Measurements from ENCODE around the gene RAI1.

Gene RAI1

DNA sequence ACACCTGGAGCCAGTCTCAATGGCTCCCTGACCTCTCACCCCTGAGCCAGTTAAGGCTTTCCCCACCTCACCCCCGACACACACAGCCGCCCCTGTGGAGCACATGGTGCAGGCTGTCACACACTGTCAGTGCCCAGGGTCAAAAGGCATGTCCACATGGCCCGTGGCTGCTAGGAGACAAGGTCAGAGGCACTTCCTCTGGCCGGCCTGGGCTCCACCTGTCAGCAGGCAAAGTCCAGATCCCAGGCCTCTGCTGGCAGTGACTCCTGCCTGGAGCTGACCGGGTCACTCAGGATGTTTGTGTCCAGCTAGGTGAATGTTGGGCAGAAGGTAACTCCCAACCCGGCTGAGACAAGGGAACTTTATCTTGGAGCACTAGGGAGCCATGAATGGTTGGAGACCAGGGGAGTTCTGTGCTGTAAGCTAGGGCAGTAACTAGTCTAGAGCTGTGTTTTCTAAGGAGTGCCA lies 149.5 kb downstream of the RAI1 start:
- DNase-seq (ENCODE audit: low spot score), result no peak

GRCh38 chr17:17831208-17832031 lies 150.2 kb downstream of the RAI1 start:
- no peak for DNase-seq (ENCODE audit: low spot score)

- DNase-seq (ENCODE audit: low spot score), result no peak
Measured at GRCh38 chr17:17832032-17832363, 150.7 kb downstream of the RAI1 start.

GRCh38 chr17:17833658-17834357 lies 152.6 kb downstream of the RAI1 start:
- no peak for DNase-seq (ENCODE audit: low spot score)

DNA sequence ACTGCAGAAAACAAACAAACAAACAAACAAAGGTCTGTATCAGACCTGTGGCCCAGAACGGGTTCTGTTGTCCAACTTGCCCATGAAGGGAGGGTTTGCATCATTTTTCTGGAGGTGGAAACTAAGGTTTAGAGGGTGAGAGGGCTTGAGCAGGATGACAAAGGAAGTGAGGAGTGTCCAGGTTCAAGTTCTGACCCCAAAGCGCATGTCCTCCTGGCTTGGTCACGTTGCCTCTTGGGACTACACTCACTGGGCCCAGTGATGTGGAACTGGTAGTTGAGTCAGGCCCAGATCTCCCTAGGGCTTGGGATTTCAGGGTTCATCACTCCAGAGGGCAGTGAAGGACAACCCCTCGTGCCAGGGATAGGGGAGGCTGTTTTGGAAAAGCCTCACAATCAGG lies 153.7 kb downstream of the RAI1 start:
- DNase-seq (ENCODE audit: low spot score), result no peak

GRCh38 chr17:17835415-17836249 lies 154.4 kb downstream of the RAI1 start:
- DNase-seq (ENCODE audit: low spot score), result no peak

DNA sequence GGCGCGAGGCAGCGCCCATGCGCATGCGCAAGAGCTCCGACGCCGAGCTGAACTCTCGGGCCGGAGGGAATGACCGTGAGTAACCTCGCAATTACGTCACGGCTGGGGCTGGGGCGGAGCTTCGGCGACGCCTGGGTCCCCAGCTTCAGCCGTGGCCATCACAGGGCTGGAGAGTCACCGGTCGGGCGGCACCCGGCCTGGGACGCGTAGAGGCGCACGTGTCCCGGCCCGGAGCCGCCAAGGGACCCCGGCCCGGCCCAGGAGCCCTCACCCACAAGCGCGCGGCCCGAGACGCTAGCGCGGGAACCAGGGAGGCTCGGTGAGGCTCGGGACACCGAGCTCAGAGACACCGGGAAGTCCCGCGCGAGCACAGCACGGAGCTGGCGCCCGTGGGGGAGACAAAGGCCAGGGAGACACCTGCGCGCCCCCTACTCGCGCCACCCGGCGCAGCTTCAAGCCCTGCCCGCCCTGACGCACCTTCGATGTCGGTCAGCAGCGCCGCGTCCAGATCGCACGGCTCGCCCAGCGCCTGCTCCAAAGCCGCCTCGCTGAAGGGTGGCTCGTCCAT lies 155.1 kb downstream of the RAI1 start:
- DNase-seq (ENCODE audit: low spot score), result peak; percentile 97

DNA sequence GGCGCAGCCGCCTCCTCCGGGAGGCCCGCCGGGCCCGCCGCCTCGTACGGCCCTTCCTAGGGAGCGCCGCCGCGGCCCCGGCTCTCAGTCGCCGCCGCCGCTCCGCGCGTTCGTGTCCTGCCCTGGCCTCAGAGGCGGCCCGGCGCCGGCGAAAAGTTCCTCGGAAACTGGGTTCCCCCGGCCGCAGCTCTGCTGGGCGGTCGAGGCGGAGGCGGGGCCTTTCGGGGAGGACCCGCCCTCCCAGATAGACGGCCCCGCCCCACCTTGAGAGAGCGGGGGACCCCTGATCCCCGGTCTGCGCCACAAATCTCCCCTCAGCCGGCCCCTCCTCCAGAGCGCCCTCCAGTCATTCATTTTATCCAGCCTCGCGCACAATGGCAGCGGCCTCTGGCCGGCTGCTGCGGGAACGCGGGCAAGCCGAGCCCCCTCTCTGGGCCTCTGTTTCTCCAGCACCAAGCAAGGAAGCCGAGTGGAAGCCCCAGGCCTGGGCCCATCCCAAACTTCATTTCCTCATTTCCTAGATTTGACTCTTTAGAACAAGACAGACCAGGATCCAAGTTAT lies 155.6 kb downstream of the RAI1 start, which contains the start of gene SREBF1:
Gene SREBF1, minus strand, starts transcription at position 169 of the 562 bp plus-strand sequence. CDS start 169 bp downstream, outside the sequence.
- DNase-seq (ENCODE audit: low spot score), result peak; percentile 54

- no peak for DNase-seq (ENCODE audit: low spot score)
Measured at GRCh38 chr17:17837380-17837821, 156.1 kb downstream of the RAI1 start.

GRCh38 chr17:17837966-17838962 lies 157.0 kb downstream of the RAI1 start:
- no peak for DNase-seq (ENCODE audit: low spot score)

- DNase-seq (ENCODE audit: low spot score), result peak; percentile 80
Measured at GRCh38 chr17:17839791-17840707, 158.8 kb downstream of the RAI1 start.

DNA sequence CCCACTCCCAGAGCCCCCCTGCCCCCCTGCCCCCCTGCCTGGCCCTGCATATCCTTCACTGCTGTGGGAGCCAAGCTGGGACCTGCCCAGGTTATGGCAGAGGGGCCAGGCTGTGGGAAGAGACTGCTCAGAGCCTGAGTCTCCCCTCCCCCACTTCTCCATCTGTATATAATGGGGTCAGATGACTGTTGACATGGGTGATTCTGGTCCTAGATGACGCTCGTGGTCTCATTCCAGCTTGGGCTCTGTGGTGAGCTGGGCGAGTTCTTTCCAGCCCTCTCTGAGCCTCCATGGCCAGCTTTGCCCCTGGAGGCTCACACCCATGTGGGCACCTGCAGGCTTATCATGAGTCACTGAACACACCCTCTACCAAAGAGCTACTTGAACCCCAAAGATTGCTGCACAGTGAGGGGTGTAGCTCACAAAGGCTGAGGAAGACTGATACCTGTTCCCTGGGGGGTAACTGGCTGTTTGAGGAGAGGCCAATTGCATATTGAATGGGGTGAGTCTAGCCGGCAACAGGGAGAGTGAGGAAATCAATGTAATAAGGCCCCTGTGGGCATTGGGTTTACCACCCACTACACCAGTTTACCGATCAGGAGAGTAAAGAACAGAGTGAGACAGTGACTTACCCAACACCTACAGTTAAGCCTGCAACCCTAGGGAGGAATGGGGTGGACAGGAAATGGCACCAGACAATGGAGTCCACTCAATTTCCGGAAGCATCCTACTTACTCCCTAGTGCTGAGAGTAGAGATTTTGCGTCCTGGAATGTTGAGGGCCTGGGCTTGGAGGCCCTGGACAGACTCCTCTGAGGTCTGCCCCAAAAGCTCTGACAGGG lies 159.7 kb downstream of the RAI1 start:
- no peak for DNase-seq (ENCODE audit: low spot score)

GRCh38 chr17:17841601-17842025 lies 160.4 kb downstream of the RAI1 start:
- no peak for DNase-seq (ENCODE audit: low spot score)

- no peak for DNase-seq (ENCODE audit: low spot score)
Measured at GRCh38 chr17:17842111-17842876, 161.0 kb downstream of the RAI1 start.

GRCh38 chr17:17843096-17843495 lies 161.8 kb downstream of the RAI1 start:
- DNase-seq (ENCODE audit: low spot score), result no peak

DNA sequence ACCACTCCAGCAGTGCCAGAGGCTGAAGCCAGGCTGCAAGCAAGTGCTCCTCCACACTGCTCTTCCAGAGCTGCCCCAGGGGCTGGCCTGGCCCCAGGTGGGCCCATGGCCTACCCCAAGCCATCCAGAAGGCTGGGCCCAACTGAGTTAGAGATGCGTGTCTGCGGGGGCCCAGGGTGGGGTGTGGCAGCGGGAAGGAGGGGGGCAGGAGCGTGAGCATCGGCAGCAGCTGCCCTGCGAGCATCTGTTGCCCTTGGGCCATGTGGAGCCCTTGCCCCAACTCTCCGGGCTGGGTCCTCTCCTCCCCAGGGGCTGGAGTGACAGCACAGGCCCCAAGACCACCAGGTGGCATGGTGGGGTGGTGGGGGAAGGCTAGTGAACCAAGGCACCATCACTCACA lies 162.8 kb downstream of the RAI1 start:
- no peak for DNase-seq (ENCODE audit: low spot score)

DNA sequence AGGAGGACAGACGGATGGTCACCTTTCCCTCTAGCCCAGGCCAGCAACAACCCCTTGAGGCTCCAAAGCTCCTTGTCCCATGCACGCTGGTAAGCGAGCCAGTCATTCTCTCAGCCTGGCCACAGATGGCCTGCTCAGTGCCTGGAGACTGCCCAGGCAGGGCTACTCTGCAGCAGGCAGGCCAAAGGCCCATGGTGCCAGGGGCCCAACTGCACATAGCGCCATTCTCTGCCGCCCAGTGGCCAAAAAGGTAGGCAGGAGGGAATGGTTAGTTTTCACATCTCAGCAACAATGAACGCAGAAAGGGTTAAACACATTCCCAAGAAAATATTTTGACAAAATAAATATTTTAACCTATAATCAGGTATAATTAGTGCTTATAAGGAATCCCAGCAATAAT lies 163.2 kb downstream of the RAI1 start:
- no peak for DNase-seq (ENCODE audit: low spot score)
